Measurements from ENCODE around the gene GATB.

Gene GATB

DNA sequence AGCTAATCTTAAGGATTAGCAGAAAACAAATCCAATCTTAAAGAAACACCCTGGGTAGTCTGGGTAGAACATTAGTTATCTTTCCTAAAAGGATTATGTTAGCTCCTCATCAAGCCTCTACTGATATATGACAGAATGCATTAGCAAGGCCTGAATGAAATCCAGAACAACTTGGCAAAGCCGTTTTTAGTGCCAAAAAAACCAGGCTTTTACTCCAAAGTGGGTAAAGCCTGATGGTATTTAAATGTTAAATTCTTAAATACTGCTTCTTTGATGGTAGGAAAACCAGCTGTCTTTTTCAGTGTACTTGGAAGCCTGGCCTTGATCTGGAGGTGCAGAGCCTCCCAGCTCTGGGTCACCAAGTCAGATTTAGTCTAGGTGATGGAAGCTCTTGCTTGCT lies 120.4 kb downstream of the GATB start:
- Histone ChIP-seq H3K9me3 (ENCODE audit: control insufficient read depth, insufficient read depth, low read length) (no peaks in the 10 kb centered on the region), H3K4me1 (ENCODE audit: insufficient read depth, low read length) (peaks cover 14% of the 10 kb centered on the region; the same call in 1 of the 2 replicates), H3K36me3 (ENCODE audit: insufficient read depth, low read length) (no peaks in the 10 kb centered on the region), H3K9ac (ENCODE audit: low read depth, low read length) (no peak overlapping the region)

DNA sequence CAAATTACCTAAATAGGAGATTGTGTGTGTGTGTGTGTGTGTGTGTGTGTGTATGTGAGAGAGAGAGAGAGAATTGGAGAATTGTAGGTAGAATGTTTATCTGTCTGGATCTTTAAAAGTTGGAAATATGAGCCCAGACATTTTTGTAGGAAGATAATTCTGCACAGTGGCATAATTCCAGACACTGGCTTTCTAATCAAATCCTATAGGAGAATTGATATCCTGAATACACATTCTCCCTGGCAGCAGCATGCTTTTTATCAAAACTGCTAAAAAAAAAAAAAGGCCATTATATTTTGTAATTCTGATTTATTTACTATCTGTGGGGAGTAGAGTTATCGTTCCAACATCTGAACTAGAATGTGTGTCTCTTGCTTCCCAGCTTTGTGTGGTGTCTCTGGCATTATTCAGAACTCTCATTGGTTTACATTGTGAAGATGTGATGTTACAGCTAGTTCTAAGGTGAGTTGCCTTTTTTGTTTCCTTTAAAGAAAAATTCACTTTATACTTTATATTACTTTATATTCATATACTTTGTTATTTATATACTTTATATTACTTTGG lies 122.4 kb downstream of the GATB start:
- H3K9ac ChIP-seq (ENCODE audit: low read depth, low read length), result no peak overlapping the region
- H3K36me3 ChIP-seq (ENCODE audit: insufficient read depth, low read length), result no peaks in the 10 kb centered on the region
- peaks cover 8% of the 10 kb centered on the region; the same call in 1 of the 2 replicates for H3K4me1 ChIP-seq (ENCODE audit: insufficient read depth, low read length)
- no peaks in the 10 kb centered on the region for H3K9me3 ChIP-seq (ENCODE audit: control insufficient read depth, insufficient read depth, low read length)

DNA sequence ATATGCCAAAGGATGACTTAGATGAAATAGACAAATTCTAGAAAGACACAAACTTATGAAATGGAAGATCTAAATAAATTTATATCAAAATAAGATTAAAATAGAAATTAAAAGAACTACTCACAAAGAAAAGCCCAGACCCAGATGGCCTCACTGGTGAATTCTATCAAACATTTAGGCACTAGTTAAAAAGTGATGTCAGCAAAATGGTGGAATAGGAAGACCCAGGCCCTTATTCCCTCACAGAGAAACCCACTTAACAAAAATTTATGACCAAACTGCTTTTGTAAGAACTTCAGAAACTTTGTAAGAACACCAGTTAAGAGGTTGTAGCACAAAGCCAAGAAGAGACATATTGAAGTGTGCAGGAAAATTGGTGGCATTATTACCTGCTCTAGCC lies 129.5 kb downstream of the GATB start:
- no peaks in the 10 kb centered on the region for H3K36me3 ChIP-seq (ENCODE audit: insufficient read depth, low read length)
- H3K9me3 ChIP-seq (ENCODE audit: control insufficient read depth, insufficient read depth, low read length), result no peaks in the 10 kb centered on the region
- H3K4me1 ChIP-seq (ENCODE audit: insufficient read depth, low read length), result no peaks in the 10 kb centered on the region
- H3K9ac ChIP-seq (ENCODE audit: low read depth, low read length), result no peak overlapping the region

DNA sequence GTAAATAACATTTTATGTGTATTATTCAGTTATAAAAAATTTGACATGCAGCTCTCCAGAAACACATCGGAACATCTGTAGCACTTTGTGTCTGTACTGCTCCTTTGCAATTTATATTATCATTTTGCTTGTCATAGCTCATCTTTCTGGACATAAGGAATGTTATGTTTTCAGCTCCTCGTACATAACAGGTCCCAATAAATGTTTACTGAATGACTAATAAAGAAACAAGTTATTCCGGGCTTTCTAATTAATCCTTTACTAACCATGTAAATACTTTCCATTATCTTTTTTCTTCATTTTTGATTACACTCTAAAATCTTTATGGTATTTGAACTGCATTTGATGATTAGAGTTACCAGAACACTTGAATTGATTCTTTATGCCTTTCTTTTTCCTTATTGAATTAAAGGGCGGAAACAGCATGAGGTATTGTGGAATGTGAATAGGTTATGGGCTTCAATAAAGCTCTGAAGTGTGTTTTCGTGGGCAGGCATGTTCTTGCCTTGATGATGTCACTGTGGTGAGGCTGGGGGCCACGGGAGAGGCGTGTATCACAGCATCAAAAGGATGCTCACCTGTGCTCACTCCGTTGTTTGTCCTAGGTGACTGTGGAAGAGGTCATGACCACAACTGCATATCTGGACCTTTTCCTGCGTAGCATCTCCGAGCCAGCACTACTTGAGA lies 131.6 kb downstream of the GATB start:
- Histone ChIP-seq H3K9ac (ENCODE audit: low read depth, low read length) (no peak overlapping the region), H3K36me3 (ENCODE audit: insufficient read depth, low read length) (no peaks in the 10 kb centered on the region)

DNA sequence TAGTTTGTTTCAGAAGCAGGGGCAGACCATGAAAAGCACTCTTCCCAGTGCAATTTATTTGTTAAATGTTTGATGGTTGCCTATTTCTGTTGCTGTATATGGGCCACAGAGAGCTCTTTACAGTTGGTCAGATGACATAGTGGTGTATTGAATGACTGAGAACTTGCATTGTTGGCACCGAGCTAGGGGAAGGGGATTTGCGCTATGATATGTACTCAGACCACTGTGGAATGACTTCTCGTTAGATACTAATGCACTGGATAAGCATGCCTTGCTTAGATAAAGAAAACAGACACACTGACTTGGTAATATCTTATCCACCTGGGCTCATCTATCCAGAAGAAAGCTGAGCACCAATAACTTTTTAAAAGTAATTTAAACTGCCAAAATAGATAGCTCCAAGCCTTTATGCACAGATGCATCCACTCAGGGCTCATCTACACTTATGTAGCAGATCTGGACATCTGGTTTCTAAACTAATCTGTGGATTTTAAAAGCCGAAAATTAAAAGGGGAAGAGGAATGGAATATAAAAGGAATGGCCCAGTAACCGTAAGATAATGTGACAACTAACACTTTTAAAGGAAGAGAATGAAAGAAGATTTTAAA lies 132.7 kb downstream of the GATB start:
- no peak overlapping the region for H3K9ac ChIP-seq (ENCODE audit: low read depth, low read length)
- H3K36me3 ChIP-seq (ENCODE audit: insufficient read depth, low read length), result no peaks in the 10 kb centered on the region
- H3K9me3 ChIP-seq (ENCODE audit: control insufficient read depth, insufficient read depth, low read length), result no peaks in the 10 kb centered on the region
- no peaks in the 10 kb centered on the region for H3K4me1 ChIP-seq (ENCODE audit: insufficient read depth, low read length)

More for the DNA sequence above, 131.6 kb downstream of the GATB start:
- Histone ChIP-seq H3K4me1 (ENCODE audit: insufficient read depth, low read length) (no peaks in the 10 kb centered on the region), H3K9me3 (ENCODE audit: control insufficient read depth, insufficient read depth, low read length) (no peaks in the 10 kb centered on the region)

DNA sequence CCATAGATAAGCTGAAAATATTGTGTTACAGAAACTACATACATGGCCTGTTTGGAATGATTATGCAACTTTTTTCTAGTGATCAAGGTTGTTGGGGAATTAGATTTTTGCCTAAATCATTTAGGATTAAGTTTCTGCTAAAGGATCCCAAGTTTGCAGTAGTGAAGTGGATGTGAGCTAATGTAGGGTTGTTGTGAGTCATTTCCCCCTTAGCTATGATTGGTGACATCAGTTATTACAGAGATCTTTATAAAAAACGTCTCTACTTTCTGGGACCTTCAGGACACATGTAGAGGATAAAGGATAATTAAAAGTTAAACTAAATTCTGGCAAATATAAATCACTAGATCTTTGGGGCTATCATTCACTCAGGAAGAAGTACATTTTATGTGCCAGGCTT lies 133.3 kb downstream of the GATB start:
- no peaks in the 10 kb centered on the region for H3K9me3 ChIP-seq (ENCODE audit: control insufficient read depth, insufficient read depth, low read length)
- H3K36me3 ChIP-seq (ENCODE audit: insufficient read depth, low read length), result no peaks in the 10 kb centered on the region
- no peak overlapping the region for H3K9ac ChIP-seq (ENCODE audit: low read depth, low read length)
- H3K4me1 ChIP-seq (ENCODE audit: insufficient read depth, low read length), result no peaks in the 10 kb centered on the region

DNA sequence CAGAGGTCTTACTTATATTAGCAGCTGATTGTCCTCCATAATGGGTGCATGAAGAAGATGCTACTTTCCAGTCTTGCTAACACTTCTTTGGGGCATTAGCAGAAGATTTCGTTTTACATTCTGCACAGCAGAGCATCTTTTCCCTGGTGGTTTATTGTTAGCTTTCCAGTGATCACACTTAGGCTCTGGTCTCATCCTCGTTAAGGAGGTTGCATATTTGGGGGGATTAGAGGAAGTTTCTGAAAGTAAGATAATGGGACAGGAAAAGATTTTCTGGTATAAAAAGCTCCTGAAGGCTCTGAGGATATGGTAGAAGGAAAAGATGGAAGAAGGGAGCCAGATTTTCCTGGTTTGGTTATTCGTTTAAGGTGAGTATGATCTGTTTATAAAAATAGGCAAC lies 134.1 kb downstream of the GATB start:
- Histone ChIP-seq H3K9me3 (ENCODE audit: control insufficient read depth, insufficient read depth, low read length) (no peaks in the 10 kb centered on the region), H3K4me1 (ENCODE audit: insufficient read depth, low read length) (no peaks in the 10 kb centered on the region; the same call in 1 of the 2 replicates), H3K36me3 (ENCODE audit: insufficient read depth, low read length) (no peaks in the 10 kb centered on the region), H3K9ac (ENCODE audit: low read depth, low read length) (no peak overlapping the region)

DNA sequence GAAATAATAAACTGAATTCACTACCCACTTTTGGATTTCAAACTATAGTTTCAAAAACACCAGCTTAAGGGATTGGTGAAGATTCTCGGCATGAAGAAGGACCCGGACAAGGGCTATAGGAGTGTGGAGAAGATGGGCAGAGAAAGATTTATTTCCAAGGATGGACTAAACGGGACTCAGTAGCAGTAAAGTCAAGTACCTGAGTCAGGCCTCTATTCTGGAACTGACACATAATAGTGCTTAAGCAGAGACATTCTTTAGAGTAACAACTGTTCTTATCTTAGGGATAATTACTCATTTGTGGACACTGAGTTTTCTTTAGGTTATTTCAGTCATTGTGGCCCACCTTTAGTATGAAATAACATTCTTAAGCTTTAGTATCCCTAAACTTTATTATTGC lies 134.6 kb downstream of the GATB start:
- H3K9ac ChIP-seq (ENCODE audit: low read depth, low read length), result no peak overlapping the region
- H3K9me3 ChIP-seq (ENCODE audit: control insufficient read depth, insufficient read depth, low read length), result no peaks in the 10 kb centered on the region
- no peaks in the 10 kb centered on the region for H3K36me3 ChIP-seq (ENCODE audit: insufficient read depth, low read length)
- no peaks in the 10 kb centered on the region; the same call in 1 of the 2 replicates for H3K4me1 ChIP-seq (ENCODE audit: insufficient read depth, low read length)

DNA sequence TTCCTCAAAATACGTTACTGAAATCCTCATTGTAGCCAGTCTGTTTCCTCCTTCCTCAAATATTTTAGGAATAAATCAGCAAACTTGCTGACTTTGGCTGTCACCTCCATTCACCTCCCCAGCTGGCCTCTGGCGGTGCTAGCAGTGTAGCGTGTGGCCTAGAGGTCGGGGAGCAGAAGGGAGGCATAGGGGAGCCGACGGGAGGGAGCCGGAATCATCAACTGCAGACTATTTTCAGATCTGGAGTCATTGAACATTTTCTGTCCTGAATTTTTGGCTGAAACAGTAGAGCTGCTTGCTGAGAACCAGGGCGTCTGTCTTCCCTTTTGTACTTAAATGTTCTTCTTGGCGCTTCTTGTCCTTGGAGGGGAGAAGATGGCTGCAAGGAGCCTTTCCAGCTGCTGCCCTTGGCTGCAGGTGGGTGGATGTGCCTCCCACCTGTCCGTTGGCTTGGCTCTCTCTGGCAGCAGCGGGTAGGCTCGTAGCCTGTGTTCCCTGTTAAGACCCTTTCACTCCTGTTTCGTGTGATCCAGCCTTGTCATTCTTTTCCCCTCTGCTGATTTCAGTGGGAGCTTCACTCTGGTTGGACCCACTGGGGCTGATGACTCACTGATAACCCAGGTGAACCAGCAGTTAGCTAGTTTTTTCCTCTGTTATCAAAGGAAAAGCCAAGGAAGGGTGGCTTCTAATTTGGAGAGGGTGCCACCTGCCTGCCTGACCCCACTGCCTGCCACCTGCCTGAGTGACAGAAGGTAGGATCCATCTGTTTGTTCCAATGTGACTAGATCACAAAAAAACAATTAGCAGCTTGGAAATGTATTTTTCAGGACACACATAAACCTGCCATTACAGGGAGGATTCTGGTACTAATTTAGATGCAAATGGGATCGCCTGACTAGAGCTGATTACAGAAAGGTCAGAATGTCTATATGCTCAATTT lies 135.9 kb downstream of the GATB start:
- Histone ChIP-seq H3K9me3 (ENCODE audit: control insufficient read depth, insufficient read depth, low read length) (no peaks in the 10 kb centered on the region), H3K9ac (ENCODE audit: low read depth, low read length) (no peak overlapping the region), H3K4me1 (ENCODE audit: insufficient read depth, low read length) (no peaks in the 10 kb centered on the region; the same call in 1 of the 2 replicates), H3K36me3 (ENCODE audit: insufficient read depth, low read length) (no peaks in the 10 kb centered on the region)
